Keratinocyte (primary cell): Measurements from ENCODE around the gene ERC2. TPM values are rescaled to one million over a fixed set of nuclear protein-coding genes. Genes with fewer than 3 reads are reported as not detected.

ENCODE experiments used
- DNase-seq: peaks from one replicate; pipeline ENCODE4 v3.0.0-alpha.2; 2011; ENCODE audit warnings: low read depth, missing footprints, low spot score
- FAIRE-seq: peaks from 2 replicates; lab custom pipeline; 2011; peaks lifted over from hg19 to GRCh38; lab: Jason Lieb, UNC
- H2AFZ ChIP-seq: 2 replicates; pipeline ENCODE4 v1.6.0; 2012; ENCODE audit warnings: low read length, control low read depth, inconsistent platforms; ENCODE audit not compliant: control insufficient read depth
- H3K27ac ChIP-seq: 2 replicates; pipeline ENCODE4 v1.5.1; 2011; ENCODE audit warnings: low read length; ENCODE audit not compliant: control insufficient read depth, insufficient read depth
- H3K27me3 ChIP-seq: 3 replicates; pipeline ENCODE4 v1.6.0; 2011; ENCODE audit warnings: low read length; ENCODE audit not compliant: control insufficient read depth, insufficient read depth; ENCODE audit errors: extremely low read depth
- H3K36me3 ChIP-seq, 2 experiments: 2 replicates in 1 of 2; 3 replicates in 1 of 2; pipeline ENCODE4 v1.5.1; 2011; ENCODE audit warnings: low read length in 2 of 2, mild to moderate bottlenecking in 1 of 2; ENCODE audit not compliant: control insufficient read depth in 2 of 2, insufficient read depth in 2 of 2; ENCODE audit errors: extremely low read depth in 1 of 2
- H3K4me1 ChIP-seq: 3 replicates; pipeline ENCODE4 v1.5.1; 2011; ENCODE audit warnings: low read length; ENCODE audit not compliant: control insufficient read depth, insufficient read depth; ENCODE audit errors: extremely low read depth
- H3K4me2 ChIP-seq: 3 replicates; pipeline ENCODE4 v1.6.0; 2011; ENCODE audit warnings: low read depth, low read length; ENCODE audit not compliant: control insufficient read depth, insufficient read depth; ENCODE audit errors: extremely low read depth
- H3K4me3 ChIP-seq, 3 experiments: fragments of 200-600 bp in 1 of 3; sonication (generic) in 1 of 3; 2 replicates in 2 of 3; 3 replicates in 1 of 3; pipeline ENCODE4 v1.5.1; 2011 to 2016; ENCODE audit warnings: low read length in 3 of 3, mild to moderate bottlenecking in 3 of 3, control low read depth in 2 of 3, inconsistent platforms in 1 of 3, low read depth in 1 of 3, mixed read lengths in 1 of 3, mixed run types in 1 of 3, moderate library complexity in 1 of 3; ENCODE audit not compliant: control insufficient read depth in 2 of 3, insufficient read depth in 2 of 3; ENCODE audit errors: extremely low read depth in 1 of 3
- H3K79me2 ChIP-seq: 2 replicates; pipeline ENCODE4 v1.6.0; 2012; ENCODE audit warnings: low read length; ENCODE audit not compliant: control insufficient read depth, insufficient read depth
- H3K9ac ChIP-seq: 3 replicates; pipeline ENCODE4 v1.6.0; 2011; ENCODE audit warnings: low read length; ENCODE audit not compliant: control insufficient read depth, insufficient read depth; ENCODE audit errors: extremely low read depth
- H3K9me1 ChIP-seq: 3 replicates; pipeline ENCODE4 v1.6.0; 2011; ENCODE audit warnings: low read length; ENCODE audit not compliant: control insufficient read depth, insufficient read depth; ENCODE audit errors: extremely low read depth
- H3K9me3 ChIP-seq: 2 replicates; pipeline ENCODE4 v1.5.1; 2012; ENCODE audit warnings: low read depth, low read length; ENCODE audit not compliant: control insufficient read depth
- H4K20me1 ChIP-seq: 3 replicates; pipeline ENCODE4 v1.6.0; 2011; ENCODE audit warnings: low read length; ENCODE audit not compliant: control insufficient read depth, insufficient read depth; ENCODE audit errors: extremely low read depth
- CTCF ChIP-seq, 3 experiments: IDR thresholded peaks in 1 of 3; conservative IDR thresholded peaks in 1 of 3; optimal IDR thresholded peaks in 1 of 3; 2 replicates in 2 of 3; 3 replicates in 1 of 3; pipeline versions ENCODE3 to v1.5.1; 2011; ENCODE audit warnings: low read length in 3 of 3, mild to moderate bottlenecking in 3 of 3, moderate library complexity in 2 of 3, control low read depth in 1 of 3, inconsistent platforms in 1 of 3; ENCODE audit not compliant: insufficient read depth in 2 of 3; ENCODE audit errors: extremely low read depth in 1 of 3
- EZH2 ChIP-seq: IDR thresholded peaks from one replicate; pipeline ENCODE4 v1.6.1; 2012; ENCODE audit warnings: inconsistent platforms, mild to moderate bottlenecking, low read length, moderate library complexity
- dilution Hi-C: fragments of 300-500 bp; cut with MboI; formaldehyde crosslinking; loops from one replicate; pipeline ENCODE4 v1.7.0; 2020; ENCODE audit warnings: low sequenced_read_pairs; ENCODE audit not compliant: extremely low pct_ligation_motif_present
- polyA plus RNA-seq, 5 experiments: library from polyadenylated mRNA; depleted of rRNA in 3 of 5; stranded (reverse) in 3 of 5; stranded (forward) in 1 of 5; unstranded in 1 of 5; fragments of >200 nt; gene quantifications; 1 replicate in 1 of 5; 2 replicates in 3 of 5; 3 replicates in 1 of 5; pipeline versions ENCODE4 v1.2.1 to v1.2.3, GENCODE V29; 2011 to 2012; ENCODE audit warnings: missing spikeins in 2 of 5, low read depth in 1 of 5, low replicate concordance in 1 of 5

The ERC2 gene
- polyA plus RNA-seq, 1 donor (not counting 4 experiments of a cell fraction or from before 2014, with no cell fraction given): 0.08 TPM

DNA sequence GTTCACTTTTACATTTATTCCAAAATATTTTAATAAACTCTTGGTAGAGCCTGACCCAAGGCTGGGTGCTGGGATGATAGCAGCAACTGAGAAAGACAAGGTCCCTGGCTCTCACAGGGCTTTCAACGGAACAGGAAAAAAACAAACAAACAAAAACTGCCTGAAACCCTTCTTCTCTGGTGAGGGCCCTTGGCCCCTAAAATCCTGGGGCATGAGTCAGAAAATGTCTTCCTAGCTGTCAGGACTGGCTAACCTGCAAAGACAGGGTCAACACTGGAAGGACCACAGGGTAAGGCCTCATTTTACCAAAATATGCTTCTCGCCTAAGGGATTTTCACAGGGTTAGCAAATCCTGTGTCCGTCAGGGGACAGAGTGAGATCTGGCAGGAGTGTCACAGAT, 935.5 kb downstream of the ERC2 start:
- no peaks in the 10 kb centered on the region for H3K36me3 ChIP-seq
- H3K4me1 ChIP-seq: no peaks in the 10 kb centered on the region
- H3K9me1 ChIP-seq: no peaks in the 10 kb centered on the region
- no peak overlapping the region for H3K4me2 ChIP-seq
- H3K27me3 ChIP-seq: no peaks in the 10 kb centered on the region
- H3K4me3 ChIP-seq: no peak overlapping the region
- H3K27ac ChIP-seq: no peak overlapping the region
- H2AFZ ChIP-seq: no peak overlapping the region
- H3K9ac ChIP-seq: no peak overlapping the region
- DNase-seq (no peak), FAIRE-seq (no peak)
- no peak for TF ChIP-seq EZH2
- no peaks in the 10 kb centered on the region for H3K9me3 ChIP-seq
- no peaks in the 10 kb centered on the region for H3K79me2 ChIP-seq
- dilution Hi-C loops: no loop called here
- no peaks in the 10 kb centered on the region for H4K20me1 ChIP-seq

- Histone ChIP-seq H3K27me3 (no peaks in the 10 kb centered on the region), H4K20me1 (no peaks in the 10 kb centered on the region), H3K4me2 (no peak overlapping the region), H2AFZ (no peak overlapping the region), H3K9me1 (no peaks in the 10 kb centered on the region), H3K36me3 (no peaks in the 10 kb centered on the region), H3K4me3 (no peak overlapping the region), H3K79me2 (no peaks in the 10 kb centered on the region), H3K27ac (no peak overlapping the region), H3K4me1 (no peaks in the 10 kb centered on the region), H3K9ac (no peak overlapping the region), H3K9me3 (no peaks in the 10 kb centered on the region)
- dilution Hi-C loops: no loop called here
- FAIRE-seq (no peak), DNase-seq (no peak)
- TF ChIP-seq CTCF (optimal IDR thresholded peaks at IDR 0.05 in 1 of 3, IDR thresholded peaks at IDR 0.05 in 1 of 3, conservative IDR thresholded peaks at IDR 0.05 in 1 of 3; ENCODE audit: extremely low read depth in 1 of 3, insufficient read depth in 2 of 3, low read length in 3 of 3): no peak
- no peak for TF ChIP-seq EZH2
Measured at GRCh38 chr3:55531321-55531720, 936.9 kb downstream of the ERC2 start.

GRCh38 chr3:55527361-55527760, 940.9 kb downstream of the ERC2 start:
- H3K4me2 ChIP-seq: no peak overlapping the region
- DNase-seq (no peak), FAIRE-seq (no peak)
- H2AFZ ChIP-seq: no peak overlapping the region
- H3K9me3 ChIP-seq: no peaks in the 10 kb centered on the region
- no peak overlapping the region for H3K9ac ChIP-seq
- dilution Hi-C loops: no loop called here
- H3K79me2 ChIP-seq: no peaks in the 10 kb centered on the region
- peaks cover 16% of the 10 kb centered on the region for H3K4me1 ChIP-seq
- no peaks in the 10 kb centered on the region for H3K27me3 ChIP-seq
- H4K20me1 ChIP-seq: no peaks in the 10 kb centered on the region
- no peaks in the 10 kb centered on the region for H3K9me1 ChIP-seq
- TF ChIP-seq EZH2: no peak
- TF ChIP-seq CTCF (optimal IDR thresholded peaks at IDR 0.05 in 1 of 3, IDR thresholded peaks at IDR 0.05 in 1 of 3, conservative IDR thresholded peaks at IDR 0.05 in 1 of 3; ENCODE audit: extremely low read depth in 1 of 3, insufficient read depth in 2 of 3, low read length in 3 of 3): no peak
- no peaks in the 10 kb centered on the region for H3K36me3 ChIP-seq
- no peak overlapping the region for H3K4me3 ChIP-seq
- no peak overlapping the region for H3K27ac ChIP-seq
